ENCODE measurements around the gene WDR86. TPM values are rescaled to one million over a fixed set of nuclear protein-coding genes. Genes with fewer than 3 reads are reported as not detected.

WDR86 gene
- polyA plus RNA-seq, 1 donor (not counting 4 experiments of a cell fraction or from before 2014, with no cell fraction given), result not detected

DNA sequence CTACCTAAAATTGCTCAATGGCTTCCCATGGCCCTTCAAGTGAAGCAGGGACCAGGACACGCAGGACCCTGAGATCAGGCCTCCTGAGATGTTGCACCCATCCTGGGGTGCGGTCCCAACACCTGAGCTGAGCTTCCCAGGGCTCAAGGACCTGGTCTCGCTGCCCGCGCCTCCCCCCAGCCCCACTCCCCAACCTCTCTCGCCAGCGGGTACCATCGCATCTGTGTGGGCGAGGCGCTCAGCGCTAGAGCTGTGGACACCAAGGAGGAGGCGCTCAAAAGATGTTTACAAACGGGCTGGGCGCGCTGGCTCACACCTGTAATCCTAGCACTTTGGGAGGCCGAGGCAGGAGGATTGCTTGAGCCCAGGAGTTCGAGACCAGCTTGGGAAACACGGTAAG is 37.5 kb upstream of the WDR86 start:
- no peaks in the 10 kb centered on the region for H3K9me3 ChIP-seq (ENCODE audit: control insufficient read depth, low read depth, low read length)
- no peaks in the 10 kb centered on the region for H3K9me1 ChIP-seq (ENCODE audit: control insufficient read depth, extremely low read depth, insufficient read depth, low read length)
- no peaks in the 10 kb centered on the region for H4K20me1 ChIP-seq (ENCODE audit: control insufficient read depth, extremely low read depth, insufficient read depth, low read length)
- H3K79me2 ChIP-seq (ENCODE audit: control insufficient read depth, insufficient read depth, low read length), result no peaks in the 10 kb centered on the region
- no peak overlapping the region for H3K9ac ChIP-seq (ENCODE audit: control insufficient read depth, extremely low read depth, insufficient read depth, low read length)
- no peaks in the 10 kb centered on the region for H3K36me3 ChIP-seq (ENCODE audit: control insufficient read depth in 2 of 2, extremely low read depth in 1 of 2, insufficient read depth in 2 of 2, low read length in 2 of 2)
- no peak overlapping the region for H3K27ac ChIP-seq (ENCODE audit: control insufficient read depth, insufficient read depth, low read length)
- no peak for TF ChIP-seq EZH2 (IDR thresholded peaks at IDR 0.05; ENCODE audit: low read length)
- TF ChIP-seq, protein P1, sequence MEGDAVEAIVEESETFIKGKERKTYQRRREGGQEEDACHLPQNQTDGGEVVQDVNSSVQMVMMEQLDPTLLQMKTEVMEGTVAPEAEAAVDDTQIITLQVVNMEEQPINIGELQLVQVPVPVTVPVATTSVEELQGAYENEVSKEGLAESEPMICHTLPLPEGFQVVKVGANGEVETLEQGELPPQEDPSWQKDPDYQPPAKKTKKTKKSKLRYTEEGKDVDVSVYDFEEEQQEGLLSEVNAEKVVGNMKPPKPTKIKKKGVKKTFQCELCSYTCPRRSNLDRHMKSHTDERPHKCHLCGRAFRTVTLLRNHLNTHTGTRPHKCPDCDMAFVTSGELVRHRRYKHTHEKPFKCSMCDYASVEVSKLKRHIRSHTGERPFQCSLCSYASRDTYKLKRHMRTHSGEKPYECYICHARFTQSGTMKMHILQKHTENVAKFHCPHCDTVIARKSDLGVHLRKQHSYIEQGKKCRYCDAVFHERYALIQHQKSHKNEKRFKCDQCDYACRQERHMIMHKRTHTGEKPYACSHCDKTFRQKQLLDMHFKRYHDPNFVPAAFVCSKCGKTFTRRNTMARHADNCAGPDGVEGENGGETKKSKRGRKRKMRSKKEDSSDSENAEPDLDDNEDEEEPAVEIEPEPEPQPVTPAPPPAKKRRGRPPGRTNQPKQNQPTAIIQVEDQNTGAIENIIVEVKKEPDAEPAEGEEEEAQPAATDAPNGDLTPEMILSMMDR (optimal IDR thresholded peaks at IDR 0.05 in 1 of 3, IDR thresholded peaks at IDR 0.05 in 1 of 3, conservative IDR thresholded peaks at IDR 0.05 in 1 of 3; ENCODE audit: extremely low read depth in 1 of 3, insufficient read depth in 2 of 3, low read length in 3 of 3), result no peak
- dilution Hi-C loops (cut with MboI; ENCODE audit: extremely low pct_ligation_motif_present, low sequenced_read_pairs), result no loop called here
- H3K4me3 ChIP-seq (ENCODE audit: control insufficient read depth in 2 of 3, extremely low read depth in 1 of 3, insufficient read depth in 2 of 3, low read depth in 1 of 3, low read length in 3 of 3), result no peak overlapping the region
- no peak overlapping the region for H3K4me2 ChIP-seq (ENCODE audit: control insufficient read depth, extremely low read depth, insufficient read depth, low read depth, low read length)
- no peaks in the 10 kb centered on the region for H3K4me1 ChIP-seq (ENCODE audit: control insufficient read depth, extremely low read depth, insufficient read depth, low read length)
- DNase-seq (ENCODE audit: low read depth, low spot score) (no peak), FAIRE-seq (no peak)
- H2AFZ ChIP-seq (ENCODE audit: control insufficient read depth, low read length), result no peak overlapping the region
- H3K27me3 ChIP-seq (ENCODE audit: control insufficient read depth, extremely low read depth, insufficient read depth, low read length), result no peaks in the 10 kb centered on the region

DNA sequence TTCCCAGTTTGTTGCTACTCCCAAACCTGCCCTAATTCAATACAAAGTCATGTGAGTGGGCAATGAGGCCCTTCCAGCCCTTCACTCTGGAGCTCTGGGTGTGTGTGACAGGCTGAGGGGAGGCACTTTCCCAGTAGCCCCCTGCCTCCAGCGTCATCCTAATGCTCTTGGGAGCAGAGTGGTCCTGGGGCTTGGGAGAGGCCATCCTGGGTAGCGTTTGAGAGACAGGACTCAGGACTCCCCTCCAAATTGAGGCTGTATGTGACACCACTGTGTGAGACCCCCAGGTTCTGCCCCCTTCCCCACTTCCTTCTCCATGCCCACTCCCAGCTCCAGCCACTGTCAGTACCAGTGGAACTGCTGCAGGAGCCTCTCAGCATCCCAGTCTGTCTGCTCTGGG is 36.6 kb upstream of the WDR86 start:
- H3K79me2 ChIP-seq (ENCODE audit: control insufficient read depth, insufficient read depth, low read length), result no peaks in the 10 kb centered on the region
- H2AFZ ChIP-seq (ENCODE audit: control insufficient read depth, low read length), result no peak overlapping the region
- peaks cover 2% of the 10 kb centered on the region for H3K27me3 ChIP-seq (ENCODE audit: control insufficient read depth, extremely low read depth, insufficient read depth, low read length)
- H3K4me3 ChIP-seq (ENCODE audit: control insufficient read depth in 2 of 3, extremely low read depth in 1 of 3, insufficient read depth in 2 of 3, low read depth in 1 of 3, low read length in 3 of 3), result no peak overlapping the region
- H3K9ac ChIP-seq (ENCODE audit: control insufficient read depth, extremely low read depth, insufficient read depth, low read length), result no peak overlapping the region
- no peaks in the 10 kb centered on the region for H3K4me1 ChIP-seq (ENCODE audit: control insufficient read depth, extremely low read depth, insufficient read depth, low read length)
- no peaks in the 10 kb centered on the region for H3K36me3 ChIP-seq (ENCODE audit: control insufficient read depth in 2 of 2, extremely low read depth in 1 of 2, insufficient read depth in 2 of 2, low read length in 2 of 2)
- H3K9me1 ChIP-seq (ENCODE audit: control insufficient read depth, extremely low read depth, insufficient read depth, low read length), result no peaks in the 10 kb centered on the region
- H3K4me2 ChIP-seq (ENCODE audit: control insufficient read depth, extremely low read depth, insufficient read depth, low read depth, low read length), result no peak overlapping the region
- dilution Hi-C loops (cut with MboI; ENCODE audit: extremely low pct_ligation_motif_present, low sequenced_read_pairs), result no loop called here
- DNase-seq (ENCODE audit: low read depth, low spot score) (no peak), FAIRE-seq (no peak)
- no peaks in the 10 kb centered on the region for H4K20me1 ChIP-seq (ENCODE audit: control insufficient read depth, extremely low read depth, insufficient read depth, low read length)
- no peak for TF ChIP-seq EZH2 (IDR thresholded peaks at IDR 0.05; ENCODE audit: low read length)
- TF ChIP-seq, protein P1 (optimal IDR thresholded peaks at IDR 0.05 in 1 of 3, IDR thresholded peaks at IDR 0.05 in 1 of 3, conservative IDR thresholded peaks at IDR 0.05 in 1 of 3; ENCODE audit: extremely low read depth in 1 of 3, insufficient read depth in 2 of 3, low read length in 3 of 3), result no peak
- no peak overlapping the region for H3K27ac ChIP-seq (ENCODE audit: control insufficient read depth, insufficient read depth, low read length)
- no peaks in the 10 kb centered on the region for H3K9me3 ChIP-seq (ENCODE audit: control insufficient read depth, low read depth, low read length)
